Esophagus squamous epithelium (tissue), 5 donors: ENCODE measurements around the gene SRRM4. TPM values are rescaled to one million over a fixed set of nuclear protein-coding genes. Genes with fewer than 3 reads are reported as not detected.

Experiments
- DNase-seq: peaks from one replicate; lab custom pipeline; 2025; lab: John Stamatoyannopoulos, UW
- H3K27ac ChIP-seq, 4 donors: fragments of 200-600 bp; sonication (generic); one replicate each; pipeline ENCODE4 v1.5.1; 2016 to 2019; ENCODE audit warnings: mild to moderate bottlenecking in 1 of 4
- H3K27me3 ChIP-seq, 4 donors: fragments of 200-600 bp; sonication (generic); 1 replicate in 3 of 4; 2 replicates in 1 of 4; pipeline versions ENCODE4 v1.5.1 to v1.6.0; 2017 to 2021; ENCODE audit warnings: antibody characterized with exemption in 1 of 4
- H3K36me3 ChIP-seq, 3 donors: fragments of 200-600 bp; sonication (generic); one replicate each; pipeline ENCODE4 v1.5.1; 2016 to 2019
- H3K4me1 ChIP-seq, 3 donors: fragments of 200-600 bp; sonication (generic); one replicate each; pipeline ENCODE4 v1.5.1; 2017 to 2019
- H3K4me3 ChIP-seq, 4 donors: fragments of 200-600 bp; sonication (generic); 1 replicate in 3 of 4; 2 replicates in 1 of 4; pipeline ENCODE4 v1.5.1; 2016 to 2019; ENCODE audit warnings: mild to moderate bottlenecking in 2 of 4, moderate library complexity in 1 of 4
- H3K9me3 ChIP-seq, 3 donors: fragments of 200-600 bp; sonication (generic); one replicate each; pipeline ENCODE4 v1.5.1; 2016 to 2019
- POLR2A ChIP-seq, 4 donors: fragments of 450-650 bp; IDR thresholded peaks; one replicate each; pipeline ENCODE4 v1.6.1; 2017; ENCODE audit warnings: antibody characterized with exemption in 4 of 4, mild to moderate bottlenecking in 4 of 4, moderate library complexity in 3 of 4
- WGBS, 2 donors: methylation state at CpG; one replicate each; pipeline ENCODE4 v1.1.5; 2018; 5-methylcytosine and 5-hydroxymethylcytosine counted together
- intact Hi-C: fragments of 100-400 bp; cut with DNase I; formaldehyde crosslinking; loops from one replicate; pipeline ENCODE4 v1.15.0; 2022
- total RNA-seq, 4 donors: library from RNA; depleted of rRNA; stranded (reverse); fragments of >200 nt; gene quantifications; one replicate each; pipeline ENCODE4 v1.1.0, GENCODE V29; 2016
- TF ChIP-seq, protein P1 (sequence below), 6 experiments: fragments of 450-650 bp in 4 of 6; fragments of 200-600 bp in 2 of 6; sonication (generic) in 2 of 6; IDR thresholded peaks; one replicate each; pipeline ENCODE4 v1.5.1; 2016 to 2019; ENCODE audit warnings: antibody characterized with exemption in 6 of 6, mild to moderate bottlenecking in 4 of 6, moderate library complexity in 4 of 6
- donor health status: DM: yes; HTN: yes; CAD: no.

SRRM4 gene
- total RNA-seq, 4 donors from 2014 or later, result not detected

- Histone ChIP-seq H3K4me3 (no peak overlapping the region), H3K36me3 (no peaks in the 10 kb centered on the region), H3K27me3 (peaks cover 8 to 74% (median 16%) of the 10 kb centered on the region in 4 donors), H3K9me3 (no peaks in the 10 kb centered on the region), H3K27ac (no peak overlapping the region), H3K4me1 (peaks cover 0 to 18% (median 3%) of the 10 kb centered on the region in 3 donors)
- TF ChIP-seq POLR2A (IDR thresholded peaks at IDR 0.05), result no peak
- TF ChIP-seq, protein P1, sequence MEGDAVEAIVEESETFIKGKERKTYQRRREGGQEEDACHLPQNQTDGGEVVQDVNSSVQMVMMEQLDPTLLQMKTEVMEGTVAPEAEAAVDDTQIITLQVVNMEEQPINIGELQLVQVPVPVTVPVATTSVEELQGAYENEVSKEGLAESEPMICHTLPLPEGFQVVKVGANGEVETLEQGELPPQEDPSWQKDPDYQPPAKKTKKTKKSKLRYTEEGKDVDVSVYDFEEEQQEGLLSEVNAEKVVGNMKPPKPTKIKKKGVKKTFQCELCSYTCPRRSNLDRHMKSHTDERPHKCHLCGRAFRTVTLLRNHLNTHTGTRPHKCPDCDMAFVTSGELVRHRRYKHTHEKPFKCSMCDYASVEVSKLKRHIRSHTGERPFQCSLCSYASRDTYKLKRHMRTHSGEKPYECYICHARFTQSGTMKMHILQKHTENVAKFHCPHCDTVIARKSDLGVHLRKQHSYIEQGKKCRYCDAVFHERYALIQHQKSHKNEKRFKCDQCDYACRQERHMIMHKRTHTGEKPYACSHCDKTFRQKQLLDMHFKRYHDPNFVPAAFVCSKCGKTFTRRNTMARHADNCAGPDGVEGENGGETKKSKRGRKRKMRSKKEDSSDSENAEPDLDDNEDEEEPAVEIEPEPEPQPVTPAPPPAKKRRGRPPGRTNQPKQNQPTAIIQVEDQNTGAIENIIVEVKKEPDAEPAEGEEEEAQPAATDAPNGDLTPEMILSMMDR (IDR thresholded peaks at IDR 0.05), result no peak
- WGBS, 2 donors, result 28 to 50% methylated on average over 2 of the region's 2 CpGs
- no peak for DNase-seq
- intact Hi-C loops, result no loop called here
These were observed 3.0 kb downstream of the SRRM4 start for GRCh38 chr12:118984161-118984943.

- no peak for TF ChIP-seq POLR2A (IDR thresholded peaks at IDR 0.05)
- TF ChIP-seq, protein P1 (IDR thresholded peaks at IDR 0.05), result no peak
- Histone ChIP-seq H3K27me3 (peaks cover 8 to 58% (median 9%) of the 10 kb centered on the region in 4 donors), H3K9me3 (no peaks in the 10 kb centered on the region), H3K4me3 (no peak overlapping the region), H3K27ac (no peak overlapping the region), H3K4me1 (peaks cover 0 to 6% (median 0%) of the 10 kb centered on the region in 3 donors), H3K36me3 (no peaks in the 10 kb centered on the region)
- 23 to 27% methylated on average over 7 to 8 of the region's 8 CpGs for WGBS, 2 donors
- intact Hi-C loops, result no loop called here
- DNase-seq, result no peak
These were observed 4.7 kb downstream of the SRRM4 start for GRCh38 chr12:118986050-118986449.

DNA sequence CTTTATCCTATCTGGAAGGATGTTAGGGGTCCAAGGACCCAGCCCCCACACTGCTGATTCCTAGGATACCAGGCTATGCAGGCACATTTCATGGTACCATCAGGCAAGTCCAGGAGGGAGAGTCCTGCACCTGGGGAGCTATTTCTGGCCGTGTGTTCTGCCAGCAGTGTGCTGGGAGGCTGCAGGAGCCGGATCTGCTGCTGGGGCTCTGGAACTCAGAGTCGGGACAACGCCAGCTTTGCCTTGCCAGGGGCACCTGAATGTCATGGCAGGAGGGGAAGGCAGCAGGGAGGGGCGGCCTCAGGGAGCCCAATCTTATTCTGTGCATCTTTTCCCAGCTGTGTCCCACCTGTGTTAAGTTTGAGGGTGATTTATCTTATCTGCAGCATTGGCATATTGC is 17.8 kb downstream of the SRRM4 start:
- intact Hi-C loops, result no loop called here
- no peaks in the 10 kb centered on the region for H3K9me3 ChIP-seq
- H3K4me3 ChIP-seq, result no peak overlapping the region
- no peak overlapping the region for H3K27ac ChIP-seq
- no peaks in the 10 kb centered on the region for H3K36me3 ChIP-seq
- WGBS, 2 donors, result 13 to 28% methylated on average over 2 to 4 of the region's 5 CpGs
- H3K27me3 ChIP-seq, result peaks cover 0 to 27% (median 0%) of the 10 kb centered on the region in 4 donors
- H3K4me1 ChIP-seq, result no peaks in the 10 kb centered on the region
- DNase-seq, result no peak
- TF ChIP-seq, protein P1 (IDR thresholded peaks at IDR 0.05), result no peak
- TF ChIP-seq POLR2A (IDR thresholded peaks at IDR 0.05), result no peak

GRCh38 chr12:119005085-119005484 is 23.7 kb downstream of the SRRM4 start:
- WGBS, 2 donors, result 53 to 56% methylated on average over 4 of the region's 5 CpGs
- TF ChIP-seq, protein P1 (IDR thresholded peaks at IDR 0.05), result no peak
- no peak overlapping the region for H3K4me3 ChIP-seq
- peaks cover 0 to 58% (median 0%) of the 10 kb centered on the region in 4 donors for H3K27me3 ChIP-seq
- no peak for DNase-seq
- no peak overlapping the region for H3K27ac ChIP-seq
- no peaks in the 10 kb centered on the region for H3K9me3 ChIP-seq
- no peaks in the 10 kb centered on the region for H3K36me3 ChIP-seq
- intact Hi-C loops, result no loop called here
- no peaks in the 10 kb centered on the region for H3K4me1 ChIP-seq

DNA sequence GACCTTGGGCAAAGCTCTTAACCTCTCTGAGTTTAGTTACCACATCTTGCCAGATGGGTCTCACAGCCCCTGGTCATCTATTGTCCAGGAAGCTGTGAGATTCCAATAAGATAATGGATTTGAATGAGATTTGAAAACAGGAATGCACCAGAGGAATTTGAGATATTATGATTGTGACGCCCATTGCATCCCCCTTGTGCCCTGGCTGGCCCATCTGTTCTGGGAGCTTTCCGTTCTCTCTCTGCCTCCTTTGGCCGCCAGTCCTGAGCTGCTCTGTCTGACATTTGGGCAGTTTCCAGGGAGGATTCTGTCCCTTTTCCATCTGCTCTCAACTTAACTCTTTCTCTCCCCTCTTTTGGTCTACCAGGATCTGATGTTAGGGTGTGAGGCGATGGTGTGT is 24.6 kb downstream of the SRRM4 start:
- intact Hi-C loops, result no loop called here
- 36 to 42% methylated on average over 4 of the region's 4 CpGs for WGBS, 2 donors

More for the DNA sequence above, 24.6 kb downstream of the SRRM4 start:
- no peaks in the 10 kb centered on the region for H3K36me3 ChIP-seq
- no peak overlapping the region for H3K4me3 ChIP-seq
- no peak for DNase-seq
- TF ChIP-seq, protein P1 (IDR thresholded peaks at IDR 0.05), result no peak
- no peak for TF ChIP-seq POLR2A (IDR thresholded peaks at IDR 0.05)
- no peaks in the 10 kb centered on the region for H3K4me1 ChIP-seq
- no peak overlapping the region for H3K27ac ChIP-seq
- H3K9me3 ChIP-seq, result no peaks in the 10 kb centered on the region
- peaks cover 0 to 61% (median 0%) of the 10 kb centered on the region in 4 donors for H3K27me3 ChIP-seq
